ENCODE results near the gene MTMR12. TPM values are rescaled to one million over a fixed set of nuclear protein-coding genes. Genes with fewer than 3 reads are reported as not detected.

The MTMR12 gene
- total and polyA plus RNA-seq, 2 of the 4 experiments (the other 2 are of a cell fraction), result 11.1 to 21.3 TPM

DNA sequence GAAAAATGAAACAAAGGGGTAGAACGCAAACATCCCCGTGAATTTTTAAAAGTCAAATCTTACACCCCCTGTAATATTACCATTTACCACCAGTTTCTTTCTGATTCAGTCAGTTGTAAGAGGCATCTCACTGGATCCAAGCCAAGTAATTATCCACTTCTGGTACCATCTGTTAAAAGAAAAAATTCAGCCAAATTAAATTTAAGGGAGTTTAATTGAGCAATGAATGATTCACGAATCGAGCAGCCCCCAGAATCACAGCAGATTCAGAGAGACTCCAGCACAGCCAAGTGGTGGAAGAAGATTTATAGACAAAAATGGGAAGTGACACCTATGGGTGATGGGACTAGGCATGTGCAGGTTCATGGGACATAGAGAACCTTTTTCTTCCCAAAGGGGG is 29.9 kb upstream of the MTMR12 start:
- peaks cover 13% of the 10 kb centered on the region for H3K9me3 ChIP-seq (ENCODE audit: control insufficient read depth, insufficient read depth, low read length)
- no peak overlapping the region for H3K4me3 ChIP-seq (ENCODE audit: insufficient read depth, low read depth, low read length)
- no peaks in the 10 kb centered on the region for H4K20me1 ChIP-seq (ENCODE audit: insufficient read depth, low read length)
- no peak overlapping the region for H3K18ac ChIP-seq (ENCODE audit: low read depth, low read length)
- no peak overlapping the region for H3K9ac ChIP-seq (ENCODE audit: low read depth, low read length)
- H4K8ac ChIP-seq (ENCODE audit: low read depth in 2 of 2, low read length in 2 of 2), result no peak overlapping the region
- no peak overlapping the region for H2AK5ac ChIP-seq (ENCODE audit: low read depth, low read length)
- no peak overlapping the region for H3K4ac ChIP-seq (ENCODE audit: low read depth, low read length)
- in situ Hi-C loops (cut with MboI; ENCODE audit: low sequenced_read_pairs), result no loop called here
- H3K23ac ChIP-seq (ENCODE audit: low read depth, low read length), result no peak overlapping the region
- no peaks in the 10 kb centered on the region for H3K9me1 ChIP-seq (ENCODE audit: insufficient read depth, low read length)
- dilution Hi-C loops (cut with HindIII; ENCODE audit: low sequenced_read_pairs, unreplicated experiment), result no loop called here
- CTCF ChIA-PET, result no interaction called here
- H3K14ac ChIP-seq (replicated peaks; ENCODE audit: low read depth, low read length), result no peak overlapping the region
- H3K79me1 ChIP-seq (ENCODE audit: low read depth in 1 of 2, low read length in 2 of 2), result no peaks in the 10 kb centered on the region
- no peak for TF ChIP-seq MXI1 (IDR thresholded peaks at IDR 0.05; ENCODE audit: borderline replicate concordance, low read depth, low read length)
- TF ChIP-seq NFE2L2 (IDR thresholded peaks at IDR 0.05; ENCODE audit: low read depth, low read length), result no peak
- no peak for TF ChIP-seq POLR2A (IDR thresholded peaks at IDR 0.05; ENCODE audit: low read depth, low read length)
- TF ChIP-seq RCOR1 (IDR thresholded peaks at IDR 0.05; ENCODE audit: insufficient replicate concordance, low read length), result no peak
- TF ChIP-seq, protein P1, sequence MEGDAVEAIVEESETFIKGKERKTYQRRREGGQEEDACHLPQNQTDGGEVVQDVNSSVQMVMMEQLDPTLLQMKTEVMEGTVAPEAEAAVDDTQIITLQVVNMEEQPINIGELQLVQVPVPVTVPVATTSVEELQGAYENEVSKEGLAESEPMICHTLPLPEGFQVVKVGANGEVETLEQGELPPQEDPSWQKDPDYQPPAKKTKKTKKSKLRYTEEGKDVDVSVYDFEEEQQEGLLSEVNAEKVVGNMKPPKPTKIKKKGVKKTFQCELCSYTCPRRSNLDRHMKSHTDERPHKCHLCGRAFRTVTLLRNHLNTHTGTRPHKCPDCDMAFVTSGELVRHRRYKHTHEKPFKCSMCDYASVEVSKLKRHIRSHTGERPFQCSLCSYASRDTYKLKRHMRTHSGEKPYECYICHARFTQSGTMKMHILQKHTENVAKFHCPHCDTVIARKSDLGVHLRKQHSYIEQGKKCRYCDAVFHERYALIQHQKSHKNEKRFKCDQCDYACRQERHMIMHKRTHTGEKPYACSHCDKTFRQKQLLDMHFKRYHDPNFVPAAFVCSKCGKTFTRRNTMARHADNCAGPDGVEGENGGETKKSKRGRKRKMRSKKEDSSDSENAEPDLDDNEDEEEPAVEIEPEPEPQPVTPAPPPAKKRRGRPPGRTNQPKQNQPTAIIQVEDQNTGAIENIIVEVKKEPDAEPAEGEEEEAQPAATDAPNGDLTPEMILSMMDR (conservative IDR thresholded peaks at IDR 0.05; ENCODE audit: low read depth, low read length), result no peak
- TF ChIP-seq, protein P2, sequence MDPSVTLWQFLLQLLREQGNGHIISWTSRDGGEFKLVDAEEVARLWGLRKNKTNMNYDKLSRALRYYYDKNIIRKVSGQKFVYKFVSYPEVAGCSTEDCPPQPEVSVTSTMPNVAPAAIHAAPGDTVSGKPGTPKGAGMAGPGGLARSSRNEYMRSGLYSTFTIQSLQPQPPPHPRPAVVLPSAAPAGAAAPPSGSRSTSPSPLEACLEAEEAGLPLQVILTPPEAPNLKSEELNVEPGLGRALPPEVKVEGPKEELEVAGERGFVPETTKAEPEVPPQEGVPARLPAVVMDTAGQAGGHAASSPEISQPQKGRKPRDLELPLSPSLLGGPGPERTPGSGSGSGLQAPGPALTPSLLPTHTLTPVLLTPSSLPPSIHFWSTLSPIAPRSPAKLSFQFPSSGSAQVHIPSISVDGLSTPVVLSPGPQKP (IDR thresholded peaks at IDR 0.05; ENCODE audit: borderline replicate concordance, low read depth, low read length), result no peak
- no peak for TF ChIP-seq CHD1 (IDR thresholded peaks at IDR 0.05; ENCODE audit: low read depth, low read length)
- no peak for TF ChIP-seq RFX5 (IDR thresholded peaks at IDR 0.05; ENCODE audit: low read depth, low read length)
- TF ChIP-seq MAFK (IDR thresholded peaks at IDR 0.05; ENCODE audit: low read depth, low read length), result no peak
- no peak for TF ChIP-seq BHLHE40 (IDR thresholded peaks at IDR 0.05; ENCODE audit: low read depth, low read length)
- TF ChIP-seq MAZ (IDR thresholded peaks at IDR 0.05; ENCODE audit: borderline replicate concordance, low read depth, low read length), result no peak
- no peak for TF ChIP-seq RAD21 (IDR thresholded peaks at IDR 0.05; ENCODE audit: low read length)
- no peak for TF ChIP-seq FOS (IDR thresholded peaks at IDR 0.05; ENCODE audit: low read depth, low read length)
- H2BK5ac ChIP-seq (ENCODE audit: low read depth, low read length, poor library complexity, severe bottlenecking), result no peak overlapping the region
- no peaks in the 10 kb centered on the region for H3K27me3 ChIP-seq (ENCODE audit: control insufficient read depth, insufficient read depth, low read length)
- no peak overlapping the region for H3K27ac ChIP-seq (ENCODE audit: insufficient read depth, low read length)
- no peak overlapping the region for H4K91ac ChIP-seq (ENCODE audit: insufficient read depth, low read depth, low read length)
- no peaks in the 10 kb centered on the region for H3K4me1 ChIP-seq (ENCODE audit: control insufficient read depth, insufficient read depth, low read length)
- intact Hi-C loops (cut with micrococcal nuclease), result no loop called here
- H3K36me3 ChIP-seq (ENCODE audit: control insufficient read depth, insufficient read depth, low read length), result no peaks in the 10 kb centered on the region
- no peak overlapping the region for H4K5ac ChIP-seq (ENCODE audit: low read depth, low read length)
- ATAC-seq (ENCODE audit: low read depth) (no peak), DNase-seq (no peak)
- no peak overlapping the region for H2AFZ ChIP-seq (replicated peaks; ENCODE audit: low read length, poor library complexity)
- H3K56ac ChIP-seq (ENCODE audit: extremely low read depth, insufficient read depth, low read length), result no peak overlapping the region
- no peak overlapping the region for H3K4me2 ChIP-seq (ENCODE audit: low read depth, low read length)
- BruUV-seq (replicated peaks), result no TSS peak
- no peak overlapping the region for H2BK120ac ChIP-seq (ENCODE audit: low read depth, low read length)
- POLR2A ChIA-PET (ENCODE audit: unreplicated experiment), result no interaction called here
- no peak overlapping the region for H2AK9ac ChIP-seq (replicated peaks; ENCODE audit: low read depth, low read length, poor library complexity)
- no peak overlapping the region for H2BK20ac ChIP-seq (ENCODE audit: low read depth, low read length)
- no peak overlapping the region for H2BK15ac ChIP-seq (ENCODE audit: low read depth, low read length)
- WGBS, 2 experiments (ENCODE audit: extremely low coverage in 2 of 2, insufficient read length in 1 of 2), result no CpG with 5 or more reads among the region's 4 CpGs

Measured in IMR-90 (cell line).